HK-2 (cell line): ENCODE measurements around the gene F2RL2.
"Not testable (repeated sequence)": the region's sequence is repeated elsewhere in the genome, so short reads cannot be mapped to it uniquely, and the experiment has no call there.

Source experiments
- DNase-seq: peaks from one replicate; pipeline ENCODE4 v3.0.0-alpha.2; 2018; ENCODE audit not compliant: unreplicated experiment

F2RL2 gene

DNA sequence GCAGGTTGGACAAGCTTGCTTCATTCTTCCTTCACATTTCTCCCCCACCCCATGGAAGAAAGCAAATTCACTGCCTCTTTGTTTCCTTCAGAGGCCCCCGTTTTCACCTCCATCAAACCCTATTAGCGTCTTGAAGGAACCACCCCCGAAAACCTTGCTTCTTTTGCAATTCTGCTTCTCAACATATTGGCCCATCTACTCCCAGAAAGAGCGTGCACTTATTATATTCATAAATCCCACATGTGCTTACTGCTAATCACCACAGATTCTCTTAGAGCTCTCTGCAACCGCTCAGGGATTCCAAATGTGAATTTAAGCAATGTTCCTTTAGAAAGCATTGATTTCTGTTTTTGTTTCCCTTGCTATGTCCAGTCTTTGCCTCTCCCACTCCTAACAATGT lies 1.1 kb downstream of the F2RL2 start:
- DNase-seq = no peak

DNA sequence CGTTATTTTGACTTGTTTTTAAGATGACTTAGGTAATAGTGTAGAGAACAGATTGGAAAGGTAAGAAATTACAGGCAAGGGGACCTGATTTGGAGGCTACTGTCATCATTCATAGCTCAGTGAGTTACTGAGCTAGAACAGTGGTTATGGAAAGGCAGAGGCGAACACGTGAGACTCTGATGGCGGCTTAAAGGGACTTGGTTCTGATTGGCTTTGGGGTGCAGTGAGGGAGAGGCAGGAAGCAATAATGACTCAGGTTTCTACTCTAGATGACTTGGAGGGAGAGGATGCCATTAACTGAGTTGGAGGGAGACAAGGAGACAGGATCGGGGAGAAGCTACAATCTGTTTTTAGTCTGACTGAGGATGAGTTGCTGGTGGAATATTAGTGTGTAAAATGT lies 3.0 kb downstream of the F2RL2 start:
- no peak for DNase-seq

DNA sequence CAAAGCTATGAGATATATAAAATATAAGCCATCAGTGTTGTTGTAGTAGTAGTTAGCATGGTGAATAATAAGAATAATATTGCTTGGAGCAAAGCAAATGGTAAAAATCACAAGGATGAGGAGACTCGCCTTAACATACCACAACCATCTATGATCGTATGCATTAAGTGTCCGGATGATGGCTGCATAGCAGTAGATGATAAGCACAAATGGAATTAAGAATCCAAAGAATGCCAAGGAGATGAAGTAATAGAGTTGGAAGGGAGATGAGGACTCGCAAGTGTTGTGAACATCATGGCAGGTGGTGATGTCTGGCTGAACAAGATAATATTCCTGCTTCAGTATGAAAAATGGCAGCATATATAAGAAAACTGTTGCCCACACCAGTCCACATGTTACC lies 5.5 kb downstream of the F2RL2 start:
- no peak for DNase-seq

DNA sequence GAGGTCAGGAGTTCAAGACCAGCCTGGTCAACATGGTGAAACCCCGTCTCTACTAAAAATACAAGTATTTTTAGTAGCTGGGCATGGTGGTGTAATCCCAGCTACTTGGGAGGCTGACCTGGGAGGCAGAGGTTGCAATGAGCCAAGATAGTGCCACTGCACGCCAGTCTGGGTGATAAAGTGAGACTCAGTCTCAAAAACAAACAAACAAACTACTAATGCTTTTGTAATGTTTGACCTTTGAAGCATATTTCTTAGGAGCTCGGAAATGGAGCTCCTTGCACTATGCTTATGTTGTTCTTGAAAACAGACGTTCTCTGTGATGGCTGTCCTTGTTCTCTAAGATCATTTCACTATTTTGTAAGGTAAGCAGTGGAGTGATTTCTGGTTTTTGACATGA lies 6.0 kb downstream of the F2RL2 start:
- DNase-seq = no peak

DNA sequence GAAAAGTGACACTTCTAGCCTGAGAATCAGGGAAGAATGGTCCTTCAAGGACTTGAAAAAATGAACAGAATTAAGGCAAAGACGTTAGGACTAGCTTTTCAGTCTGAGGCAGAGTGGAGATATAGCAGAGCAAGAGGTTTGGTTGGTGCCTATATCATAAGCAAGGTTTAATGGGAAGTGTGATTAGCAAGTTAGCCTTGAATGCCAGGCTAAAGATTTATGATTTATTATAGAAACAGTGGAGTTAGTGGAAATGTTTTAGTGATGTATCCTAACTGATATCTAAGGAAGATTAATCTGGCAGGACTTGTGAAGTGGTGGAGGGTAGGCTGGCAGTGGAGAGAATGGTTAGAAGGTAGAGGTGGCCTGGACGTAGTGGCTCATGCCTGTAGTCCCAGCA lies 7.0 kb downstream of the F2RL2 start:
- no peak for DNase-seq

DNA sequence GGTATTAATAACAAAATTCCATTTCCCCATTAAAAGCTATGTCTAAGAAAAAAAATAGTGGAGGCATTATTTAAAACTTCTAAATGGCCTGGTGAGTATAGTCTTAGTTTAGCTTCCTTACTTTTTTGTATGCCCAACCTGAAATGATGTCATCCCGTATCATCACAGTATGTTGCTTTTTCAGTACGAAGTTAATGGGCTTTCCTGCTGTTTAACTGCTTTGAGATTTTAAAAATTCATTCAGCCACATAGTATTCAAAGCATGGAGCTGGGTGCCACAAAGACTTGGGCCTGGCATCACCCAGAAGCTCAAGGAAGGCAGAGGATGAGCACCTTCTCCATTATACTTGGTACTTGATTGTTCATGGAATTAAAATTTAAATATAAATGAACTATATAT lies 7.4 kb downstream of the F2RL2 start:
- no peak for DNase-seq

DNA sequence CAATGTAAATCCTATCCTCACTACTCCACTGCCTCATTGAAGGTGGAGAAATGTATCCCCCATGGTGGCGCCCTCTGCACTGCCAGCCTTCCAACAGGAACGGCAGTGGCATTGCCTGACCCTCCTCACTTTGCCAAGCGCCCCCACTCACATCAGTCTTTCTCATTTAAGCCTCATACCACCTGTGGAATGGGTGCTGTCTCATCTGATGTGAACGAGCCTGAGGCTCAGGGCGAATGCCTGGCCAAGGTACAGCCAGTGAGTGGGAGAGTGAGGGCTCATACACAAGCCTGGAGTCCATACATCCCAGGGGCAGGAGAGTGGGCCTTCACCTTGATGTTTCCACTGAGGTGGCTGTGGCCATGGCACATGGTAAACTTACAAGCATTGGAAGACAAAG lies 10.3 kb downstream of the F2RL2 start:
- DNase-seq = no peak

DNA sequence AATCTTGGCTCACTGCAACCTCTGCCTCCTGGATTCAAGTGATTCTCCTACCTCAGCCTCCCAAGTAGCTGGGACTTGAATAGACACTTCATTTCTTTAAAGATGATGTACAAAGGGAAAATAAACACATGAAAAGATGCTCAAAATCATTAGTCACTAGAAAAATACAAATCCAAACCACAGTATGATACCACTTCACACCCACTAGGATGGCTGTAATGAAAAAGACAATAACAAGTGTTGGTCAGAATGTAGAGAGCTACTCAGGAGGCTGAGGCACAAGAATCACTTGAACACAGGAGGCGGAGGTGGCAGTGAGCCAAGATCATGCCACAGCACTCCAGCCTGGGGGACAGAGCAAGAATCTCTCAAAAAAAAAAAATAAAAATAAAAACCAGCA lies 13.0 kb downstream of the F2RL2 start:
- no peak for DNase-seq

DNA sequence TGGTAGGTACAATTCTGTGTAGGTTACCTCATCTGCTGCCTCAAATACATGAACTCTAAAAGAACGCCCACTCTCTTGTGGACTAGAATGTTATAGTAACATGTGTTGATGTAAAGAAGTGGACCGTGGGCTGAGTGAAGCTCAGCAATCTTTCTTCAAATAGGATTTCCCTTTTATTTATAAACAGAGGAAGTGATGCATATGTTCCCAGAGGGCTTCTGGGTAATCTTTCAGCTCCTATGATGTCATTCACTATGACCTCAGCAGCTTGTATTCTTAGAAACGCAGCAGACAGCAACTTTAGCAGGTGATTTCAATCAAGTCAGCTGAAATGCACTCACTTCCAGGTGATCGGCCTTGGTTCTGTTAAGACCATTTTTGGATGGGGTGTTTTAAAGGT lies 14.4 kb downstream of the F2RL2 start:
- no peak for DNase-seq

DNA sequence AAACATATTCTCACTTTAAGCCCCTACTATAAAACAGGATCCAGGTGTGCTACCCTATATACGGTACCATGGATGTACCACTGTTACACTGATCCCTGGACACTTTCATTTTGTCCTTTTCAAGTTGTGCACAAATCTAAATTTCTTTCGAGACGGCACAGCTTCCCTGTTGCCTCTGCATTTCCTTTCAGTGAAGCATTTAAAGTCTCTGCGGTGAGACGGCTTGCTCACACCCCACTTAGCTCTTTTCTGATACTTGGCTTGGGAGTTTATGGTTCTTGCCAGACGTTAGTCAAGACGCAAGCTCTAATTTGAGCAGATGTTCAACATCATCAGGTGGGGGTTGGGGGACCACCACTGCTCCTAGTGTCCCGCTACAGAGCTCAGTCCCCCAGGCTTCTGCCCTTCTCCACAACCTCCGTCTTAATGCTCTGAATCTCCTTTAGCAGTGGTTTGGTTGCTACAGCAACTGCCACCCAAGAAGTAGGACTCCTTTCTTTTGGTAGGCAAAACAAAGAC lies 15.8 kb downstream of the F2RL2 start:
- DNase-seq = no peak

DNA sequence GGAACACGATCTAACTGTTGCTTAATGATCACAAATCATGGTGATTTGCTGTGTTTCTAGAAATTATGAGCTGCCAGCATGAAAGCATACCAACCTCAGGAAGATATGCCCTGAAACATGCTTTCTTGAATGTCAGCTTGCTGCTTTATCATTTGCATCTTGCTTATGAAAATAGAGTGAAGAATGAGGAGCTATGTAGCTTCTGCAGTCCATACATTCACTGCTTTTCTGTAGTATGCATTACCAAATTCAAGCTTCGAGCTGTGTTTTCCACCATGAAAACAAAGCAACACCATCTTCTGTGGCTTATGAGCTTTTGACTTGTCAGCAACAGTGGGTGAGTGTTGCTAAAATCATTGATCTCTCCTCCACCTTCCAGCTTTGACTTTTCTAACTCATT lies 16.5 kb downstream of the F2RL2 start:
- no peak for DNase-seq

DNA sequence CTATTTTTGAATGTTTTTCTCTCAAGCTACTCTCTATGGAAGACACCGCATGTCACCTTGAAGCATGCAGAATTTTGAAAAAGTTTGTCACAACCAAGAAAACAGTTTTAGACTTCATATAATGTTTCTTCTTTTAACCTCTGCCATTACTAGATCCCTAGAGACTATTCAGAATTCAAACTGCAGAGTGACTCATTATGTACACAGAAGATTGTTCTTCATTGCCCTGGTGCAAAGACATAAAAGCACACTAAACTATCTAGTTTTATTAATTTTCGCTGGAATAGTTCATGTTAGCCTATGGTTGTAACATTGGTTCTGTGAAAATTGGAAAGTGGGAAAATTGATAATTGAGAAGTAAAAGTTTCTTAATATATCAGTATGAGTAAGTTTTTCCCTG lies 18.4 kb downstream of the F2RL2 start:
- no peak for DNase-seq

DNA sequence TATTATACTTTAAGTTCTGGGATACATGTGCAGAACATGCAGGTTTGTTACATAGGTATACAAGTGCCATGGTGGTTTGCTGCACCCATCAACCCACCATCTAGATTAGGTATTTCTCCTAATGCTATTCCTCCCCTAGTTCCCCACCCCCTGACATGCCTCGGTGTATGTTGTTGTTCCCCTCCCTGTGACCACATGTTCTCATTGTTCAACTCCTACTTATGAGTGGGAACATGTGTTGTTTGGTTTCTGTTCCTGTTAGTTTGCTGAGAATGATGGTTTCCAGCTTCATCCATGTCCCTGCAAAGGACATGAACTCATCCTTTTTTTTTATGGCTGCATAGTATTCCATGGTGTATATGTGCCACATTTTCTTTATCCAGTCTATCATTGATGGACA lies 19.2 kb downstream of the F2RL2 start:
- DNase-seq = not testable (repeated sequence)

DNA sequence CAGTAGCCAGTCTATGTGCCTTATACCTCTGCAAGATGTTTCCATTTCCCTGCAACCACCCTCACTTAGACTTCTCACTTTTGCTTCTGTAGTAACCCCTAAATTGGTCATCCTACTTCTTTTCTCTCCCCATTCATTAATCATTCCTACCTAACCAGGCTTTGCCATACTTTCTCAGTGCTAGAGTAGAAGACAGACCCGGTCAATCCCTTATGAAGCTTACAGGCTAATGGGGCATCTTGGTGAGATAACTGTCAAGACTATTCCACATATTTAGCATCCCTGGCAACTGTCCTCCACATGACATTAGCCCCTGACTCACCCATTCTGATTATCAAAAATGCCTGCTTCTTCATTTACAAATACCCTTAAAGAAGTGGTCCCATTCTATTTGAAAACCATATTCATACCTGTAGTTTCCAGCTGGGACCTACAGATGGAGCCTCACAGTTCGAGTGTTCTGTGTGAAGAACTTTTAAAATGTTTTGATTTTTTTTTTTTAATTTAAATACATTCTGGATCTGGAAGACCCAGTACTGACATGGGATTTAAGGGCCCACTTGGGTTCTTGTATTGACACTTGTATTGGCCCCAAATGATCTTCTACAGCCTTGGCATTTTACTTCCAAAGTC lies 21.0 kb downstream of the F2RL2 start:
- DNase-seq = no peak

DNA sequence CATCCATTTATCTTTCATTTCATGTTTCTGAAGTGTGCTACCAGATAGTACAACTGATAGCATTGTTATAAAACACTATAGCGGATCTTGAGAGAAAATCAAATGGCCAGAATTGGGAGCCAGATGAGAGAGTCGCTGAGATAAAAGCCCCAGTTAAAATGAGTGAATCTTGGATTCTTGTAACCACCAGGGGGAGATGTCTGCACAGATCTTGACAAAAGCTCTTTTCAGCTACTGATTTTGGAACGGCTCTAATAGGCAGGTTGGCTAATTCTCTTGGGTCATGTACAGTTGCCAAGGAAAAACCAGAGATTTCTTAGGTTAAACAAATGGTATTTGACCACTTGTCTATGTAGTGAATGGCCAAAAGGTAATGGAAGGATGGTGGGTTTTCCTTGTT lies 21.7 kb downstream of the F2RL2 start:
- peak; percentile 2 for DNase-seq

DNA sequence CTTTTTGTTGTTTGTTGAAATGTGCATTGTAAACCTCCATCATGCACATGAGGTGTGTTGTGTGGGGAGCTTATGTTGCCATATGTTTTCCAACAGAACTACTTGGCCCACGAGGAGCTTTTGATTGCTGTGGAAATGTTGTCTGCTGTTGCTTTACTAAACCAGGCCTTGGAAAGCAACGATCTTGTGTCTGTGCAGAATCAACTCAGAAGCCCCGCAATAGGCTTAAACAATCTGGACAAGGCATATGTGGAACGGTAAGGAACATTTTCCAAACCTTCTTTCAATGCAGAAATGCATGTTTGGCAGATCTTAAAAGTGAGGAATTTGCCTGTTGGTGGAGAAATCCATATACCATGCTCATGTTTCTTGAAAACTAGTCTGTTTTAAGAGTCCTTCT lies 22.5 kb downstream of the F2RL2 start:
- no peak for DNase-seq

DNA sequence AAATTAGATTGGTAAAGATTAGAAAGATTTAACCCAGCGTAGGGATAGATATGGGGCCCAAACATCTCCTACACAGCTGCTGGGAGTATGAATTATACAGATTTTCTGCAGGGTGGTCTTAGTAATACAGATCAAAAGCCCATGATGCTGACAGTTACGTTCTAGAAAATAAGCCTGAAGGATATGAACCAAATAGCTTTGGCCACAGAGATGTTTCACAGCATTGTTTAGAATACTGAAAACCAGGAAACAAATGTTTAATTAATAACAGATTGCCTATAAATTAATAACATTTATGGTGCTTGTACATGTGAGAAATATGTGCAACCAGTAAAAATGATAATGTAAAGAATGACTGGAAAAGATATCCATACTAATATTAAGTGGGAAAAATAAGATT lies 24.7 kb downstream of the F2RL2 start:
- no peak for DNase-seq

DNA sequence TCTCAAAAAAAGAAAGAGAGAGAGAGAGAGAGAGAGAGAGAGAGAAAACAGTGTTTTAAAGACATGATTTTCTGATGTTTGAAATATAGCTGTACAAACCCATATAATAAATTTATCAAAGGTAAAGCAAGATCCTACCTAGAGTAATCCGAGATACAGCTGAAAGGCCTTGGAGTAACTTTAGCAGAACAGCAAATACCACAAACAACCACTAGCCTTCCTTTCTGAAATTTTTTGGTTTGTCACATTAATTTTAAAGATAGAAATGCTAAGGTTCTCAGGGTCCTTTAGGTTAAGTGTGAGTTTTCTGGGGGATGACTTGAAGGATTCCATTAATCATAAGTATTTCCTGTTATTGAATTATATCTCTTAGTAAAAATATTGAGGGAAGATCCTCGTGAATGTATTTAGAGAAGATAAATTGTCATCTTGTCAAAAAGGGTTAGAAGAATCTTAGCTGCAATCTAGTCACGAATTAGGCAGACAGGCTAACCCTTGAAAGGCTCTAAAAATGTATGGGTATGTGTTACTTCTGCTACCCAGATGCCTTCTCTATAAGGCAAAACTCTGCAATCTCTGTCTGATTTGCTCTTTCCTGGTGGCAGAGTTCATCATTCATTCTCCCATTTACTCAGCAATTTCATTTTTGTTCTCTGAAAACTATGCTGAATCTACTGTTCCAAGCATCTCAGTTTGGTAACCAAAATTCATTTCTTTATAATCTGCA lies 27.3 kb downstream of the F2RL2 start:
- no peak for DNase-seq

DNA sequence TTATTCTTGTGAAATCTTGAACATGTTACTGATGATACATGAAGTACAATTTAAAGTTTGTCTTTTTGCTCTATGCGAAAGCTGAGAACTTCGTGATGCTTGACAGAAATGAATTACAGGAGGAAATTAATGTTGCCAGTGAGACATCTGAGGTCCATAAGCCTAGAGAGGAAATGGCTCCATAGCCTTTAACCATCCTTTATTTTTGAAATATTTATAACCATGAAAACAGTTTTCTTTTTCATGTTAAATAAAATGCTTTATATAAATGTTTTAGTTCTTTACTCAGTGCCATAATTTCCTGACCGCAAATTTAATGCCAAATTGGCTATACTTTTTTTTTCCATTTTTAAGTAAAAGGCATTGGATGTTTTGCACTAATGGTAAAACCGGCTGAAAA lies 29.1 kb downstream of the F2RL2 start:
- DNase-seq = no peak

DNA sequence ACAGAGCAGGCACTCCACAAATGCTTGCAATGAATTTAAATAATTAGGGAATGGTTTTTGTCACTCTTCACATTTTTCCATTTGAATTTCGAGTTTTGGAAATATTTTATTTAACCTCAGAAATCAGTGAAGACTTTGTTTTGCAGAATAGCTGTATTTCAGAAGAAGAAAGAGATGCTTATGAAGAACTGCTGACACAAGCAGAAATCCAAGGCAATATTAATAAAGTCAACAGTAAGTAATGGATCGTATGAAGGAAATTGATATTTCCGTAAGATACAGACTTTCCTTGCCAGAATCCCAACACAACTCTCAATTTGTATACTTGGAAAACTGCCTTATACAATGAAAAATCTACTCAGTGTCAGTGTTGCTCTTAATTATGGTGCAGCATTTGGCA lies 30.5 kb downstream of the F2RL2 start:
- no peak for DNase-seq

DNA sequence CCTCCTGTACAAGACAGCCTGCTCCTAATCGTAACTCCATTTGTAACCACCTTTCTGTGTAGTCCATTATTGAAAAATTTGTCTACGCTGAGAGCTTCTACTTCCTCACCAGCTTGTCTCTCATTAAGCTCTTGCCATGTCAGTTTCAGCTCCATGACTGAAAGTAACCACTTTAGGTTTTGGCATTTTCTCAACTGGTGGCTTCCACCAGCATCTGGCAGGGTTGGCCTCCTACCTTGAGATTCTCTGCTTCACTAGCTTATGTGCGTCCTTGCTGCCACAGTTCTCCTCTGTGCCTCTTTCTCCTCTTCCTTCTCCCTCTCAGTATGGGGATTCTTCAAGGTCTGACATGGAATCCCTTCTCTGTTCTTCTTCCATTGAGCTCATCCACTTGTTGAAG lies 31.8 kb downstream of the F2RL2 start:
- DNase-seq = no peak

DNA sequence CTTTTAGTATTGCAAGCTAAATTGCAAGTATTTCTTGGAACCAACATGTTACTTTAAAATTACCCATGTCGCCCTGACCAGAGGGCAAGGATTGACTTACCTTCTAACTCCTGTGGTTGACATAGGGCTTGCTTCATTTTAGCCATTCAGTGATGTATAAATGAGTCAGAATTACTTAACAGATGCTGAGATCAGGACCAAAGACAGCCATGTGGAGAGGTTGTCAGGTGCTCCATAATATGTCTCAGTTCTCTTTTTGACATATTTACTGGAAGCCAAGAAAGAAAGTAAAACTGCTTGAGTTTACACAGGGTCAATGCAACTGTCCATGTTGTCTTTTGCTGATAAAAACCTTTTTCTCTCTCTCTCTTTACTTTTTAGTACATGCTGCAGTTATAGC lies 33.2 kb downstream of the F2RL2 start:
- no peak for DNase-seq

DNA sequence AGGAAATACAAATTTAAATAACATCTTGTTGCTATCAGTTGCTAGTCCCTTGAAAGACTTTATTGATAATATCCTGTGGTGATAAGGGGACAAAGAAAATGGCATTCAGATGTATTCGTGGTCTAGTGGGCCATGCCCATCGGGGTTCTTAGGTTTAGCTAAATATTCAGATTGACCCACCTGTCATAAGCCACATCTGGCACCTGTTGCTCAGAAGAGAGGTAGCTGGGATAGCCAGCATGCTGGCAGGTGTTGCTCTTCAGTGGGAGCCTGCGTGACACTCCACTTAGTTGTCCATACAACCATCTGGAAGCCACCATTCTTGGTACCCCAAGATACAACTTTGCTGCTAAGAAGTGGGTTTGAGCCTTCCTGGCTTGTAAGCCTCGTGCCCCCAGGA lies 36.7 kb downstream of the F2RL2 start:
- no peak for DNase-seq

DNA sequence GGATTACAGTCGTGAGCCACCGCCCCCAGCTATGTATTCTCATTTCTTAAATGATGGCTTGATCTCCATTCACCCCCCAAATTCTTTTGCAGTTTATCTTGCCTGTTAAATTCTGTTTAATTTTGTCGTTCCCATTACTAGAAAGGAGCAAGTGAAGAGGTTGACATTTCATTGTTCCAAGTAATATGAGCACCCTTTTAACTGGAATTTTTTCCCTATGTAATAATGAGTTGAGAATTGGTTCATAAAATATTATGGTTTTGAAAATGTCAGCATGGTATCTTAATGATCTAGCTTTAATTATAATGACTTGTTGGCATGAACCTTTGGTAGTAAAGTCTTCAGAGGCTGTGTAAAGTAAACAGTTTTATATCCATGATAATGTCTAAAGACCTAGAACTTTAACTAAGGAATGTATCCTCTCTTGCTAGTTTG lies 37.4 kb downstream of the F2RL2 start:
- no peak for DNase-seq
